SK-N-SH (cell line): ENCODE data around the gene ZGPAT.

Experiments
- RAD21 ChIP-seq: IDR thresholded peaks from 2 replicates; pipeline ENCODE4 v1.6.1; 2012; ENCODE audit warnings: mild to moderate bottlenecking, low read length
- TAF1 ChIP-seq: IDR thresholded peaks from 2 replicates; pipeline ENCODE4 v1.6.1; 2012; ENCODE audit warnings: low read depth, mild to moderate bottlenecking, low read length, moderate library complexity, borderline replicate concordance
- TF ChIP-seq, protein P1 (sequence below): fragments of 200-600 bp; sonication (generic); IDR thresholded peaks from 2 replicates; pipeline ENCODE4 v1.6.1; 2017; ENCODE audit warnings: antibody characterized with exemption, mild to moderate bottlenecking, moderate library complexity

DNA sequence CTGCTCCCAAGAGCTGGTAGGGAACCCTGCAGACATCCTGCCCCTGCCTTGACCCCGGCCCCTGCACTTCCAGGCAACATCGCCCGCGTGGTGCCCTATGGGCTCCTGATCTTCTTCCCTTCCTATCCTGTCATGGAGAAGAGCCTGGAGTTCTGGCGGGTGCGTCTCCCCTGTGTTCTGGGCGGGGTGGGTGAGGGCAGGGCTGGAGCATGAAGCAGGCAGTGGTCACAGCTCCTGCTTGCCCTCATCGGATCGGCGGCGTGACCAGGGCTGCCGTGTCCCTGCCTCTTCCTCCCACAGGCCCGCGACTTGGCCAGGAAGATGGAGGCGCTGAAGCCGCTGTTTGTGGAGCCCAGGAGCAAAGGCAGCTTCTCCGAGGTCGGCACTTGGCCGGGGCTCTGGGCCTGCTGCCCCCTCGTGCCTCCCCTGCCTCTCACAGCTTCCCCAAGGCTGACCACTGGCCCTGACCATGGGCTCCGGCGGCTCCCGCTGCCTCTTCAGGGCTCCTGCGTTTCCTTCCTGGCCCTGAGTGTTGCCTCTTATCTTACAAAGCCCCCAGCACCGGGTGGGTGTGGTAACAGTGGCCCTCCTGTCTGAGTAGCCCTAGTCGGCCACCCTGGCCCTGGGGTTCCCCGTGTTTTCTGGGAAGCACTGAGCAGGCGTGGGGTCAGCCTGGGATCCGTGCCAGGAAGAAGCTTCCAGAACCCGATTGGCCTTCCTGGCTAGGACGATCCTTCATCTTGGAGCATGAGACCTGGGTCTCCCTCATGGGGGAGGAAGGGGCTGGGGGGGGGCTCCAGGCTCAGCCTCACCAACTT lies 19.4 kb upstream of the ZGPAT start:
- TF ChIP-seq TAF1 = no peak
- TF ChIP-seq, protein P1, sequence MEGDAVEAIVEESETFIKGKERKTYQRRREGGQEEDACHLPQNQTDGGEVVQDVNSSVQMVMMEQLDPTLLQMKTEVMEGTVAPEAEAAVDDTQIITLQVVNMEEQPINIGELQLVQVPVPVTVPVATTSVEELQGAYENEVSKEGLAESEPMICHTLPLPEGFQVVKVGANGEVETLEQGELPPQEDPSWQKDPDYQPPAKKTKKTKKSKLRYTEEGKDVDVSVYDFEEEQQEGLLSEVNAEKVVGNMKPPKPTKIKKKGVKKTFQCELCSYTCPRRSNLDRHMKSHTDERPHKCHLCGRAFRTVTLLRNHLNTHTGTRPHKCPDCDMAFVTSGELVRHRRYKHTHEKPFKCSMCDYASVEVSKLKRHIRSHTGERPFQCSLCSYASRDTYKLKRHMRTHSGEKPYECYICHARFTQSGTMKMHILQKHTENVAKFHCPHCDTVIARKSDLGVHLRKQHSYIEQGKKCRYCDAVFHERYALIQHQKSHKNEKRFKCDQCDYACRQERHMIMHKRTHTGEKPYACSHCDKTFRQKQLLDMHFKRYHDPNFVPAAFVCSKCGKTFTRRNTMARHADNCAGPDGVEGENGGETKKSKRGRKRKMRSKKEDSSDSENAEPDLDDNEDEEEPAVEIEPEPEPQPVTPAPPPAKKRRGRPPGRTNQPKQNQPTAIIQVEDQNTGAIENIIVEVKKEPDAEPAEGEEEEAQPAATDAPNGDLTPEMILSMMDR = no peak
- TF ChIP-seq RAD21 = no peak
